Liver (tissue), 9 donors: ENCODE measurements around the gene KAT2A. TPM values are rescaled to one million over a fixed set of nuclear protein-coding genes. Genes with fewer than 3 reads are reported as not detected.

ENCODE experiments used
- DNase-seq: peaks from one replicate; pipeline ENCODE4 v3.0.0-alpha.2; 2017; ENCODE audit warnings: low spot score
- H3K27ac ChIP-seq, 2 donors: one replicate each; pipeline ENCODE4 v1.7.0; 2013; ENCODE audit warnings: inconsistent platforms in 2 of 2, low read length in 2 of 2, control low read depth in 1 of 2, low read depth in 1 of 2, mild to moderate bottlenecking in 1 of 2
- H3K27me3 ChIP-seq, 4 donors: one replicate each; pipeline versions ENCODE4 v1.6.1 to v1.7.0; 2013; ENCODE audit warnings: low read length in 3 of 4, inconsistent platforms in 1 of 4, mild to moderate bottlenecking in 1 of 4, moderate library complexity in 1 of 4; ENCODE audit not compliant: control insufficient read depth in 4 of 4, insufficient read depth in 4 of 4
- H3K36me3 ChIP-seq, 4 donors: one replicate each; pipeline versions ENCODE4 v1.6.1 to v1.7.0; 2013; ENCODE audit warnings: low read length in 3 of 4, mild to moderate bottlenecking in 3 of 4, low read depth in 1 of 4, moderate library complexity in 1 of 4; ENCODE audit not compliant: control insufficient read depth in 4 of 4, insufficient read depth in 3 of 4
- H3K4me1 ChIP-seq, 4 donors: one replicate each; pipeline versions ENCODE4 v1.6.1 to v1.7.0; 2013; ENCODE audit warnings: low read length in 3 of 4, mild to moderate bottlenecking in 3 of 4, moderate library complexity in 1 of 4; ENCODE audit not compliant: control insufficient read depth in 4 of 4, insufficient read depth in 4 of 4
- H3K4me3 ChIP-seq, 3 donors: one replicate each; pipeline versions ENCODE4 v1.6.1 to v1.7.0; 2013; ENCODE audit warnings: low read length in 3 of 3, control low read depth in 1 of 3, low read depth in 1 of 3, mild to moderate bottlenecking in 1 of 3
- H3K9ac ChIP-seq, 2 donors: one replicate each; pipeline ENCODE4 v1.7.0; 2013; ENCODE audit warnings: low read length in 2 of 2, mild to moderate bottlenecking in 2 of 2, moderate library complexity in 2 of 2, control low read depth in 1 of 2, low read depth in 1 of 2
- H3K9me3 ChIP-seq, 4 donors: one replicate each; pipeline versions ENCODE4 v1.6.1 to v1.7.0; 2013; ENCODE audit warnings: low read length in 3 of 4; ENCODE audit not compliant: control insufficient read depth in 4 of 4
- ATF3 ChIP-seq: IDR thresholded peaks from 2 replicates; pipeline ENCODE4 v1.6.1; 2016; ENCODE audit warnings: antibody characterized with exemption
- EGR1 ChIP-seq, 2 donors: IDR thresholded peaks; 2 replicates each; pipeline ENCODE4 v1.6.1; 2016 to 2018; ENCODE audit warnings: antibody characterized with exemption in 2 of 2, low read depth in 2 of 2
- FOXA1 ChIP-seq: IDR thresholded peaks from 2 replicates; pipeline ENCODE4 v1.6.1; 2016; ENCODE audit warnings: antibody characterized with exemption
- FOXA2 ChIP-seq: IDR thresholded peaks from 2 replicates; pipeline ENCODE4 v1.6.1; 2016; ENCODE audit warnings: antibody characterized with exemption
- GABPA ChIP-seq, 2 donors: IDR thresholded peaks in 1 of 2; conservative IDR thresholded peaks in 1 of 2; 2 replicates each; pipeline ENCODE4 v1.6.1; 2016; ENCODE audit warnings: antibody characterized with exemption in 2 of 2, mild to moderate bottlenecking in 1 of 2, moderate library complexity in 1 of 2
- HNF4A ChIP-seq, 2 donors: conservative IDR thresholded peaks; 2 replicates each; pipeline ENCODE4 v1.6.1; 2016; ENCODE audit warnings: antibody characterized with exemption in 2 of 2, mild to moderate bottlenecking in 2 of 2
- HNF4G ChIP-seq: IDR thresholded peaks from 2 replicates; pipeline ENCODE4 v1.6.1; 2016; ENCODE audit warnings: antibody characterized with exemption
- JUND ChIP-seq, 2 donors: IDR thresholded peaks; 2 replicates each; pipeline ENCODE4 v1.6.1; 2016; ENCODE audit warnings: antibody characterized with exemption in 2 of 2
- NR2F2 ChIP-seq: IDR thresholded peaks from 2 replicates; pipeline ENCODE4 v1.6.1; 2016; ENCODE audit warnings: antibody characterized with exemption
- RAD21 ChIP-seq, 2 donors: IDR thresholded peaks; 2 replicates each; pipeline ENCODE4 v1.6.1; 2016; ENCODE audit warnings: antibody characterized with exemption in 2 of 2, mild to moderate bottlenecking in 2 of 2
- RXRA ChIP-seq, 2 donors: IDR thresholded peaks; 2 replicates each; pipeline ENCODE4 v1.6.1; 2017 to 2018; ENCODE audit warnings: antibody characterized with exemption in 2 of 2, mild to moderate bottlenecking in 1 of 2
- SP1 ChIP-seq: IDR thresholded peaks from 2 replicates; pipeline ENCODE4 v1.6.1; 2018; ENCODE audit warnings: antibody characterized with exemption, mild to moderate bottlenecking
- TAF1 ChIP-seq: conservative IDR thresholded peaks from 2 replicates; pipeline ENCODE4 v1.6.1; 2016; ENCODE audit warnings: antibody characterized with exemption, mild to moderate bottlenecking
- YY1 ChIP-seq: IDR thresholded peaks from 2 replicates; pipeline ENCODE4 v1.6.1; 2016; ENCODE audit warnings: antibody characterized with exemption, mild to moderate bottlenecking
- WGBS: extraction: QIAGEN DNeasy Blood & Tissue Kit; methylation state at CpG from one replicate; pipeline ENCODE4 v1.1.7; 2013; 5-methylcytosine and 5-hydroxymethylcytosine counted together
- polyA plus RNA-seq, 2 donors: library from polyadenylated mRNA; stranded (reverse) in 1 of 2; unstranded in 1 of 2; fragments of 200-250 nt in 1 of 2; fragments of >200 nt in 1 of 2; fragmentation: Nextera tagmentation in 1 of 2; extraction: Ambion mirVana in 1 of 2; gene quantifications; one replicate each; pipeline versions ENCODE4 v1.2.1 to v1.2.3, GENCODE V29; 2013 to 2015
- total RNA-seq, 2 donors: library from RNA; depleted of rRNA; stranded (reverse); fragments of >200 nt; gene quantifications; one replicate each; pipeline ENCODE4 v1.2.3, GENCODE V29; 2014
- TF ChIP-seq, protein P1 (sequence below): IDR thresholded peaks from 2 replicates; pipeline ENCODE4 v1.6.1; 2016; ENCODE audit warnings: antibody characterized with exemption
- TF ChIP-seq, protein P2 (sequence below): IDR thresholded peaks from 2 replicates; pipeline ENCODE4 v1.6.1; 2016; ENCODE audit warnings: antibody characterized with exemption, mild to moderate bottlenecking
- TF ChIP-seq, protein P3 (sequence below): IDR thresholded peaks from 2 replicates; pipeline ENCODE4 v1.6.1; 2016; ENCODE audit warnings: antibody characterized with exemption
- TF ChIP-seq, protein P4 (sequence below): fragments of 150-350 bp; IDR thresholded peaks from 2 replicates; pipeline ENCODE4 v1.5.1; 2017; ENCODE audit warnings: improper control_type of control experiment, low read depth, low read length; ENCODE audit not compliant: missing input control
- donor health status: healthy.
- donor health status: healthy.
- donor health status: healthy.
- donor health status: healthy.
- donor health status: healthy.

The KAT2A gene
- total and polyA plus RNA-seq, 4 donors: 5.1 to 14.4 (median 9.6) TPM

- Histone ChIP-seq H3K9ac (no peak overlapping the region), H3K9me3 (no peaks in the 10 kb centered on the region), H3K4me3 (no peak overlapping the region), H3K27ac (peak overlapping the region; percentile 50 to 64), H3K4me1 (peaks cover 0 to 12% (median 7%) of the 10 kb centered on the region in 4 donors), H3K36me3 (peaks cover 14 to 46% (median 40%) of the 10 kb centered on the region in 4 donors), H3K27me3 (no peaks in the 10 kb centered on the region)
- 80% methylated on average over 8 of the region's 8 CpGs for WGBS
- no peak for TF ChIP-seq GABPA (IDR thresholded peaks at IDR 0.05 in 1 of 2, conservative IDR thresholded peaks at IDR 0.05 in 1 of 2)
- peak in 1 of 2 donors; percentile 43 for TF ChIP-seq RAD21 (IDR thresholded peaks at IDR 0.05)
- no peak for TF ChIP-seq JUND (IDR thresholded peaks at IDR 0.05)
- no peak for TF ChIP-seq EGR1 (IDR thresholded peaks at IDR 0.05; ENCODE audit: low read depth in 2 of 2)
- TF ChIP-seq, protein P1, sequence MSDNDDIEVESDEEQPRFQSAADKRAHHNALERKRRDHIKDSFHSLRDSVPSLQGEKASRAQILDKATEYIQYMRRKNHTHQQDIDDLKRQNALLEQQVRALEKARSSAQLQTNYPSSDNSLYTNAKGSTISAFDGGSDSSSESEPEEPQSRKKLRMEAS: no peak
- peak; percentile 89 for TF ChIP-seq SP1
- no peak for TF ChIP-seq ATF3
- TF ChIP-seq NR2F2: peak; percentile 99
- peak; percentile 77 to 91 for TF ChIP-seq RXRA (IDR thresholded peaks at IDR 0.05)
- DNase-seq: no peak
Measured at GRCh38 chr17:42129109-42129837, 8.1 kb upstream of the KAT2A start.

- DNase-seq: no peak
- Histone ChIP-seq H3K9ac (no peak overlapping the region), H3K36me3 (peaks cover 14 to 46% (median 40%) of the 10 kb centered on the region in 4 donors), H3K4me1 (peaks cover 0 to 14% (median 6%) of the 10 kb centered on the region in 4 donors), H3K9me3 (no peaks in the 10 kb centered on the region), H3K27me3 (no peaks in the 10 kb centered on the region), H3K27ac (no peak overlapping the region), H3K4me3 (no peak overlapping the region)
- WGBS: 94% methylated on average over 6 of the region's 6 CpGs
- TF ChIP-seq YY1 (no peak), HNF4G (no peak), GABPA (IDR thresholded peaks at IDR 0.05 in 1 of 2, conservative IDR thresholded peaks at IDR 0.05 in 1 of 2) (no peak), TAF1 (no peak), SP1 (no peak), ATF3 (no peak), FOXA1 (no peak), JUND (IDR thresholded peaks at IDR 0.05) (no peak), RXRA (IDR thresholded peaks at IDR 0.05) (no peak), RAD21 (IDR thresholded peaks at IDR 0.05) (no peak), HNF4A (conservative IDR thresholded peaks at IDR 0.05) (no peak), FOXA2 (no peak), NR2F2 (no peak), EGR1 (IDR thresholded peaks at IDR 0.05; ENCODE audit: low read depth in 2 of 2) (no peak)
- TF ChIP-seq, protein P2, sequence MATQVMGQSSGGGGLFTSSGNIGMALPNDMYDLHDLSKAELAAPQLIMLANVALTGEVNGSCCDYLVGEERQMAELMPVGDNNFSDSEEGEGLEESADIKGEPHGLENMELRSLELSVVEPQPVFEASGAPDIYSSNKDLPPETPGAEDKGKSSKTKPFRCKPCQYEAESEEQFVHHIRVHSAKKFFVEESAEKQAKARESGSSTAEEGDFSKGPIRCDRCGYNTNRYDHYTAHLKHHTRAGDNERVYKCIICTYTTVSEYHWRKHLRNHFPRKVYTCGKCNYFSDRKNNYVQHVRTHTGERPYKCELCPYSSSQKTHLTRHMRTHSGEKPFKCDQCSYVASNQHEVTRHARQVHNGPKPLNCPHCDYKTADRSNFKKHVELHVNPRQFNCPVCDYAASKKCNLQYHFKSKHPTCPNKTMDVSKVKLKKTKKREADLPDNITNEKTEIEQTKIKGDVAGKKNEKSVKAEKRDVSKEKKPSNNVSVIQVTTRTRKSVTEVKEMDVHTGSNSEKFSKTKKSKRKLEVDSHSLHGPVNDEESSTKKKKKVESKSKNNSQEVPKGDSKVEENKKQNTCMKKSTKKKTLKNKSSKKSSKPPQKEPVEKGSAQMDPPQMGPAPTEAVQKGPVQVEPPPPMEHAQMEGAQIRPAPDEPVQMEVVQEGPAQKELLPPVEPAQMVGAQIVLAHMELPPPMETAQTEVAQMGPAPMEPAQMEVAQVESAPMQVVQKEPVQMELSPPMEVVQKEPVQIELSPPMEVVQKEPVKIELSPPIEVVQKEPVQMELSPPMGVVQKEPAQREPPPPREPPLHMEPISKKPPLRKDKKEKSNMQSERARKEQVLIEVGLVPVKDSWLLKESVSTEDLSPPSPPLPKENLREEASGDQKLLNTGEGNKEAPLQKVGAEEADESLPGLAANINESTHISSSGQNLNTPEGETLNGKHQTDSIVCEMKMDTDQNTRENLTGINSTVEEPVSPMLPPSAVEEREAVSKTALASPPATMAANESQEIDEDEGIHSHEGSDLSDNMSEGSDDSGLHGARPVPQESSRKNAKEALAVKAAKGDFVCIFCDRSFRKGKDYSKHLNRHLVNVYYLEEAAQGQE: no peak
- TF ChIP-seq, protein P3, sequence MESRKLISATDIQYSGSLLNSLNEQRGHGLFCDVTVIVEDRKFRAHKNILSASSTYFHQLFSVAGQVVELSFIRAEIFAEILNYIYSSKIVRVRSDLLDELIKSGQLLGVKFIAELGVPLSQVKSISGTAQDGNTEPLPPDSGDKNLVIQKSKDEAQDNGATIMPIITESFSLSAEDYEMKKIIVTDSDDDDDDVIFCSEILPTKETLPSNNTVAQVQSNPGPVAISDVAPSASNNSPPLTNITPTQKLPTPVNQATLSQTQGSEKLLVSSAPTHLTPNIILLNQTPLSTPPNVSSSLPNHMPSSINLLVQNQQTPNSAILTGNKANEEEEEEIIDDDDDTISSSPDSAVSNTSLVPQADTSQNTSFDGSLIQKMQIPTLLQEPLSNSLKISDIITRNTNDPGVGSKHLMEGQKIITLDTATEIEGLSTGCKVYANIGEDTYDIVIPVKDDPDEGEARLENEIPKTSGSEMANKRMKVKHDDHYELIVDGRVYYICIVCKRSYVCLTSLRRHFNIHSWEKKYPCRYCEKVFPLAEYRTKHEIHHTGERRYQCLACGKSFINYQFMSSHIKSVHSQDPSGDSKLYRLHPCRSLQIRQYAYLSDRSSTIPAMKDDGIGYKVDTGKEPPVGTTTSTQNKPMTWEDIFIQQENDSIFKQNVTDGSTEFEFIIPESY: no peak
- TF ChIP-seq, protein P1: no peak
- TF ChIP-seq, protein P4, sequence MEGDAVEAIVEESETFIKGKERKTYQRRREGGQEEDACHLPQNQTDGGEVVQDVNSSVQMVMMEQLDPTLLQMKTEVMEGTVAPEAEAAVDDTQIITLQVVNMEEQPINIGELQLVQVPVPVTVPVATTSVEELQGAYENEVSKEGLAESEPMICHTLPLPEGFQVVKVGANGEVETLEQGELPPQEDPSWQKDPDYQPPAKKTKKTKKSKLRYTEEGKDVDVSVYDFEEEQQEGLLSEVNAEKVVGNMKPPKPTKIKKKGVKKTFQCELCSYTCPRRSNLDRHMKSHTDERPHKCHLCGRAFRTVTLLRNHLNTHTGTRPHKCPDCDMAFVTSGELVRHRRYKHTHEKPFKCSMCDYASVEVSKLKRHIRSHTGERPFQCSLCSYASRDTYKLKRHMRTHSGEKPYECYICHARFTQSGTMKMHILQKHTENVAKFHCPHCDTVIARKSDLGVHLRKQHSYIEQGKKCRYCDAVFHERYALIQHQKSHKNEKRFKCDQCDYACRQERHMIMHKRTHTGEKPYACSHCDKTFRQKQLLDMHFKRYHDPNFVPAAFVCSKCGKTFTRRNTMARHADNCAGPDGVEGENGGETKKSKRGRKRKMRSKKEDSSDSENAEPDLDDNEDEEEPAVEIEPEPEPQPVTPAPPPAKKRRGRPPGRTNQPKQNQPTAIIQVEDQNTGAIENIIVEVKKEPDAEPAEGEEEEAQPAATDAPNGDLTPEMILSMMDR: no peak
Measured at GRCh38 chr17:42127414-42127813, 6.2 kb upstream of the KAT2A start.
